ENCODE data around the gene URM1. TPM values are rescaled to one million over a fixed set of nuclear protein-coding genes. Genes with fewer than 3 reads are reported as not detected.

URM1 gene
- total RNA-seq, 2 experiments from 2014 or later, result 87.5 to 93.8 TPM

DNA sequence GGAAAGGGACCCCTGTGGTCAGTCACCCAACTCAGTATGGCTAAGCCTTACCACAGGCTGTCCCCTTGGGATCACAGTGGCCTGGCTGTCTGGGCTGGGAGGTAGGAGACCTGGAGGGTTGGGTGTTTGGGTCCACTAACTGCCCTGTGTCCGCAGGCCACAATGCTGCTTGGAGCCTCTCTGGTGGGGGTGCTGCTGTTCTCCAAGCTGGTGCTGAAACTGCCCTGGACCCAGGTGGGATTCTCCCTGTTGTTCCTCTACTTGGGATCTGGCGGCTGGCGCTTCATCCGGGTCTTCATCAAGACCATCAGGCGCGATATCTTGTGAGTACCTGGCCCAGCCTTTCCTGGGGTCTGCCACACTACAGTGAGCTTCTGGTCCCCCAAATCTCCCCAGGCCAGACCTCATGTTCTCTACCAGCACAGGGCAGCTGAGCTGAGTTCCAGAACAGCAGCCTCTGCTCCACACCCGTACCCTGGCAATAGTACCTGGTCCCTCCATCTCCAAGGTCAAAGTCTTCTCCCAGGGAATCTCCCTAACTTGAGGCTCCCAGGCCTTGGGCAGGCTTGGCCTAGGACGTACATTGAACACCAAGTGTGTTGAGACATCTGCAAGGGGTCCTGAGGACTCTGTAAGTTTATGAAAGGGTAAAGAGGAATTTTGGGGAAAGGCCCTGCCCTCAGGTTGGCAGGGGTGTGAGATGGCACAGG, 28.0 kb upstream of the URM1 start:
- ChIA-PET POLR2A (no interaction called here), CTCF (interaction anchor here (1.8 kb wide), 1 partner anchor 19 kb away, joined by 3 read pairs; no protein-coding TSS in a partner anchor)

DNA sequence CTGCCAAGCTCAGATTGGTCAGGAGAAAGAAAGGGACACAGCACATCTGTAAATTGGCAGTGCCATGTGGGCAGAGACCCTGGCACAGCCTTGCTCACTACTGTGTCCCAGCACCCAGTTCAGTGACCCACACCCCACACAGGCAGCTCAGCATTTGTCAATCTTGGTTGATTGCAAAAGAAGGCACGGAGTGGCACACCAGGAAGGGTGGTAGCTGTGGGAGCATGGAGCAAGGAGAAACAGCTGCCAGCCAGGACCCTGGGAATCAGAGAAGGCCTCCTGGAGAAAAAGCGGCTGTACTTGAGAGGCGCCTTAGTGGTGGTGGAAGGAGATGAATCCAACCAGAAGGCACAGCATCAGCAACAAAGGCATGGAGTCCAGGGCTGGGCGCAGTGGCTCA, 27.3 kb upstream of the URM1 start:
- POLR2A ChIA-PET, result no interaction called here
- CTCF ChIA-PET, result interaction anchor here (1.8 kb wide), 1 partner anchor 18 kb away, joined by 3 read pairs; no protein-coding TSS in a partner anchor

DNA sequence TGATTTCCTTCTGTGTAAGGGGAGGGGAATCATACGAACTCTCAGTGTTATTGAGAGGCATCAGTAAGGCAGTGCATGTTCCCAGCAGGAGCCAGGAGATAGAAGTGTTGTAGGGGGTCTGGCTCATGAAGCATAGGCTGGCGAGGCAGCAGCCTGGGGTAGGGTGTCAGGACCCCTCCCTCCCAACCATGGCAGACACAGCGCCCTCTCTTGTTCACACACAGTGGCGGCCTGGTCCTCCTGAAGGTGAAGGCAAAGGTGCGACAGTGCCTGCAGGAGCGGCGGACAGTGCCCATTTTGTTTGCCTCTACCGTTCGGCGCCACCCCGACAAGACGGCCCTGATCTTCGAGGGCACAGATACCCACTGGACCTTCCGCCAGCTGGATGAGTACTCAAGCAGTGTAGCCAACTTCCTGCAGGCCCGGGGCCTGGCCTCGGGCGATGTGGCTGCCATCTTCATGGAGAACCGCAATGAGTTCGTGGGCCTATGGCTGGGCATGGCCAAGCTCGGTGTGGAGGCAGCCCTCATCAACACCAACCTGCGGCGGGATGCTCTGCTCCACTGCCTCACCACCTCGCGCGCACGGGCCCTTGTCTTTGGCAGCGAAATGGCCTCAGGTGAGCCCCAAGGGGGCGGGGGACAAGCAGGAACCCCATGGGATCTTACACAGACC, 26.1 kb upstream of the URM1 start:
- POLR2A ChIA-PET, result interaction anchor here (0.7 kb wide), 1 partner anchor 234 kb away, joined by 3 read pairs; no protein-coding TSS in a partner anchor

DNA sequence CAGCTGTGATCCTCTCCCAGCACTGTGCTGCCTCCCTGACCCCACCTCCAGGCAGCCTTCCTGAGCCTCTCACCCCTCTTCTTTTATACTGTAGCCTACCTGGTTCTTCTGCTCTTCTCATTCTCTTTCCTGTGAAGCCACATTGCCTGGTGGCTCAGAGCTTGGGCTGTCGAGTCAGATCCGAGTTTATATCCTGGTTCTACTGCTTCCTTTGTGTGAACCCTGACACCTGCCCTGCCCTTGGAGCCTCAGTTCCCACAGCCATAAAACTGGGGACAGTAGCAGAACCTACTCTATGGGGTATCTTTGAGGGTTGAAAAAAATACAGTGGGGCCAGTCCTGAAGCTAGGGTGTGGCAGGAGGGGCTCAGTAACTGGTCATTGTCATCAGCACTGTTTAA, 22.0 kb upstream of the URM1 start:
- POLR2A ChIA-PET, result no interaction called here
- CTCF ChIA-PET, result interaction anchor here (2.1 to 2.6 kb wide), 2 partner anchors 8 to 13 kb away, joined by 6 to 7 read pairs; no protein-coding TSS in a partner anchor

More for the DNA sequence above, 26.1 kb upstream of the URM1 start:
- CTCF ChIA-PET, result interaction anchor here (0.5 to 1.3 kb wide), 3 partner anchors 12 to 47 kb away, joined by 3 to 4 read pairs (median 4); partner anchors contain the start of gene URM1

DNA sequence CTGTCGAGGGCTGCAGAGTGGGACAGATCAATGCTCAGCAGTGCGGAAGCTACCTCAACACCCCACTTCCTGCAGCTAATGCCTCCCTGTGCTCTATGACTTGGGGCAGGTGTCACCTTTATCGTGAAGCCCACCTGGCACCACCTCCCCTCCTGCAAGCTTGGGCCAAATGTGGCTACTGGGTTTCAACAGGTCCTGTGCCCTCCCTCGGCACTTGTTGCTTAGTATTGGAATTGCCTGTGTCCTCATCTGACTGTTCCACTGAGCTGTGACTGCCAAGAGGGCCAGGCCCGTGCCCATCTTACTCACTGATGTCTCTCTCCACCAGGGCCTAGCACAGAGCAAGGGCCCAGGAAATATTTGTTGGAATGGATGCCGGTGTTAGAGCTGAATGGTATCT, 21.4 kb upstream of the URM1 start:
- CTCF ChIA-PET, result interaction anchor here (2.1 to 2.6 kb wide), 2 partner anchors 8 to 13 kb away, joined by 6 to 7 read pairs; no protein-coding TSS in a partner anchor
- POLR2A ChIA-PET, result no interaction called here

DNA sequence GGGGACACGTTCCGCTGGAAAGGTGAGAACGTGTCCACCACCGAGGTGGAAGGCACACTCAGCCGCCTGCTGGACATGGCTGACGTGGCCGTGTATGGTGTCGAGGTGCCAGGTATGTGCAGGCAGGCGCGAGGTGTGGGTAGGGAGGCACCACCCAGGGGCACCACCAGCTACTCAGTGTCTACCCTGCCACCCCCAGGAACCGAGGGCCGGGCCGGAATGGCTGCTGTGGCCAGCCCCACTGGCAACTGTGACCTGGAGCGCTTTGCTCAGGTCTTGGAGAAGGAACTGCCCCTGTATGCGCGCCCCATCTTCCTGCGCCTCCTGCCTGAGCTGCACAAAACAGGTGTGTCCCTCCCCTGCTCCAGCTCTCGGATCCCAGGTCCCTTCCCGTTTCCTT, 15.7 kb upstream of the URM1 start:
- ChIA-PET CTCF (no interaction called here), POLR2A (no interaction called here)

DNA sequence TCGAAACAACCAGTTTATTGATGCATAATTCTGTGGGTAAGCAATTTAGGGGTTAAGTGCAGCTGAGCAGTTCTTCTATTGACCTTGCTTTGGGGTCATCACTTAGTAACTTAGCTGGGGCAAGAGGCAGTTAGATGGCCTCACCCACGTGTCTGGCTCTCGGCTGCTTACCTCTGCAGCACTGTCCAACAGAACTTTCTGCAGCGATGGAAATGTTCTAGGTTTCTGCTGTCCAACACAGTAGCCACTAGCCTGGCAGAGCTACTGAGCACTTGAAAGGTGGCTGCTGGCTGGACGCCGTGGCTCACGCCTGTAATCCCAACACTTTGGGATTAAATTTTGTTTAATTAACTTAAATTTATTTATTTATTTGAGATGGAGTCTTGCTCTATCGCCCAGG, 13.1 kb upstream of the URM1 start:
- POLR2A ChIA-PET, result no interaction called here
- CTCF ChIA-PET, result interaction anchor here (1.1 to 1.6 kb wide), 2 partner anchors 11 to 103 kb away, joined by 3 read pairs; no protein-coding TSS in a partner anchor

DNA sequence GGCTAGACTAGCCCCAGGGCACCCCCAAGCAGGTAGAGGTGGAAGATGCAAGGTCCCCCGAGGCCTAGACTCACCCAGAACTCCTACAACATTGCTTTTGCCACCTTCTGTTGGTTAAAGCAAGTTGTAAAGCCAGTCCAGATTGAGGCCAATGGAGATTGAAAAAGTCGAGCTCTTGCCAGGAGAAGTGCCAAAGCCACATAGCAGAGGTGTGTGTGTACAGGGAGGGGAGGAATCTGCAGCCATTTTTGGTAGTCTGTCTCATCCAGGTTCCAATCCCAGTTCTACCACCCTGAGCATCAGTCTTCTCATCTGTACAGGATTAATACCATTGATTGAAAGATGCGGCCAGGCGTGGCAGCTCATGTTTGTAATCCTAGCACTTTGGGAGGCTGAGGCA, 12.3 kb upstream of the URM1 start:
- ChIA-PET POLR2A (interaction anchor here (0.9 kb wide), 1 partner anchor 17 kb away, joined by 3 read pairs; no protein-coding TSS in a partner anchor), CTCF (interaction anchor here (0.6 kb wide), 1 partner anchor 78 kb away, joined by 3 read pairs; no protein-coding TSS in a partner anchor)

DNA sequence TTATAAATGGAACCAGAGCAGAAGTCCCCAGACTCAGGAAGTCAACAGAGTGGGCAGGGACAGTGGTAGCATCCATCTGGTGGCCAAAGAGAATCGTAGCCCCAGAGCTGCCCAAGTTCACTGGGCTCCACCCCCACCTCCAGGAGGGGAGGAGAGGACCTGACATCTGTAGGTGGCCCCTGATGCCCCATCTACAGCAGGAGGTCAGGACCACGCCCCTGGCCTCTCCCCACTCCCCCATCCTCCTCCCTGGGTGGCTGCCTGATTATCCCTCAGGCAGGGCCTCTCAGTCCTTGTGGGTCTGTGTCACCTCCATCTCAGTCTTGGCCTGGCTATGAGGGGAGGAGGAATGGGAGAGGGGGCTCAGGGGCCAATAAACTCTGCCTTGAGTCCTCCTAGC, 10.3 kb upstream of the URM1 start:
- ChIA-PET POLR2A (interaction anchor here (0.6 kb wide), 1 partner anchor 122 kb away, joined by 3 read pairs; no protein-coding TSS in a partner anchor), CTCF (interaction anchor here (1.3 to 2.5 kb wide), 4 partner anchors 11 to 65 kb away, joined by 3 to 24 read pairs (median 10); partner anchors contain the start of gene URM1)

DNA sequence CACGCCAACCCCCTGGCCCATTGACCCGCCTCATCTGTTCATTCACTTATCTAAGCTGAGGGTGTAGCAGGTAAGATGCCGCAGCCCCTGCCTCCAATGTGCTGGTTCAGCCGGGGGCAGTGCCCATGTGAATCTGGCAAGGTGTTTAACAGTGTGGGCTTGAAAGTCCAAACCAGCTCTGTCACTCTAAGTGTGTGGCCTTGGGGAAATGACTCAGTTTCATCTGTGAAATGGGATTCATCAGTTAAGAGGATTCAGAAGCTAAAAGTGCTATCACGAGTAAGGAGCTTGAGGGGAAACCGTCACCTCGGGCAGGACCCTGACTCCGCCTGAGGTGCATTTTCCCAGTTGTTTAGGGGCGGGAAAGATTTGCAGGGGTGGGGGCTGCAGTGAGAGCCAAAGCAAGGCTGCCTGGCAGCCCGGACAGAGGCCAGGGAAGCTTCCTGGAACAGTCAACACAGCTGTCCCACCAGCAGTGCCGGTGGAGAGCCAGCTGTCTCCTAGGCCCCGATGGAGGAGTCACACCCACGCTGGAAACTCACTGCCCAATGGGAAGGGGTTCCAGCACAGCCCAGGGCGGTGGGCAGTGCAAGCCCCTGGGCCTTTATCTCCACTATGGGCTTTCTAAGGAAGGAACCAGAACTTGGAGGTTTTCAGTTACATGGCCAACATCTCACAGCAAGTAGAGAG, 9.7 kb upstream of the URM1 start:
- ChIA-PET POLR2A (interaction anchor here (0.6 to 1.9 kb wide), 2 partner anchors 10 to 121 kb away, joined by 3 to 11 read pairs; partner anchors contain the start of gene URM1), CTCF (interaction anchor here (1.0 to 2.9 kb wide), 12 partner anchors 10 to 168 kb away, joined by 3 to 24 read pairs (median 6); partner anchors contain the start of genes CERCAM and URM1)

DNA sequence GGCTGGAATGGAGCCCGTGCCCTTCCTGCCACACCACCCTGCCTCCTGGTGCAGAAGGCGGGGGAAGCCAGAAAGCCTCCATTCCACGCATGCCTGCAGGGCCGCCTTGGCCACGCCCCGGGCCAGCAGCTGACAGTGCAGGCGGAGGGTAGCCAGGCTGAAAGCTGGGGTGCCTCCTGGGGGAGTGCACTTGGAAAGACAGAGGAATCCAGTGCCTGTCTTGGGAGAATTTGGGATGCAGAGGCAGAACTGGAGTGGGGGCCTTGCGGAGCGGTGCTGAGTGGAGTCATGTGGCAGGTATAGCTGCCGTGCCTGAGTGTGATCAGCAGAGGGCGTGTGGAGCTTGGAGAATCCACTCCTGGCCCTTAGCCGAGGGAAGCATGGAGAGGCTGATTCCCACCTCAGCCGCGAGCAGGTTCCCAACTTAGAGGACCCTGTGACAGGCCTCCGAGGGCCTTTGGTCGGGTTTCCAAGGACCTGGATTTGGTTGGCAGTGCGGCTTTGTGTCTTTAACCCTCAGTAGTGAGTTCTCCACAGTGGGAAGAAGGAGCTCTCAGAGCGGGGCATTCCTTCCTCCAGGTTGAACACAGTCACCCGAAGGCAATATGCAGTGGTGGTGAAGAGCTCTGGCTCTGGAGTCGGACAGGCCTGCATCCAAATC, 9.1 kb upstream of the URM1 start:
- ChIA-PET POLR2A (interaction anchor here (1.9 kb wide), 1 partner anchor 9 kb away, joined by 11 read pairs; the partner anchor contains the start of gene URM1), CTCF (interaction anchor here (0.6 to 2.9 kb wide), 16 partner anchors 10 to 412 kb away, joined by 3 to 24 read pairs (median 4); partner anchors contain the start of genes CERCAM, ODF2 and URM1)

DNA sequence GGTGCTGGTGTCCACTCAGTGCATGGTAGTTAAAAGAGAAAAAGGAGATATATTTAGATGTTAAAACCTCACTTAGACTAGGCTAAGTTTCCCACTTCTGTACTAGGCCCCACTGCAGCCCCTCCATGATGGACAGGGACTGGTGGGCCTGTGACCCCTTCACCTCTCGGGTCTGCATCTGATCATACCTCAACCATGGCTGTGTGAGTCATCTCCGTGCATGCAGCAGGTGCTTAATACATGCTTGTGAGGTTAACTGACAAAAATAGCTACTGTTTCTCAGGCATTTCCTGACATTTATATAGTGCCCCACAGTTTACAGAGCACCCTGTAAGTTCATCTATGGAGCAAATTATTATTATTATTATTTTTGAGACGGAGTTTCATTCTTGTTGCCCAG, 8.4 kb upstream of the URM1 start:
- POLR2A ChIA-PET, result interaction anchor here (1.9 kb wide), 1 partner anchor 8 kb away, joined by 11 read pairs; the partner anchor contains the start of gene URM1
- CTCF ChIA-PET, result interaction anchor here (0.6 to 2.9 kb wide), 15 partner anchors 9 to 411 kb away, joined by 3 to 24 read pairs (median 5); partner anchors contain the start of genes CERCAM, ODF2 and URM1

DNA sequence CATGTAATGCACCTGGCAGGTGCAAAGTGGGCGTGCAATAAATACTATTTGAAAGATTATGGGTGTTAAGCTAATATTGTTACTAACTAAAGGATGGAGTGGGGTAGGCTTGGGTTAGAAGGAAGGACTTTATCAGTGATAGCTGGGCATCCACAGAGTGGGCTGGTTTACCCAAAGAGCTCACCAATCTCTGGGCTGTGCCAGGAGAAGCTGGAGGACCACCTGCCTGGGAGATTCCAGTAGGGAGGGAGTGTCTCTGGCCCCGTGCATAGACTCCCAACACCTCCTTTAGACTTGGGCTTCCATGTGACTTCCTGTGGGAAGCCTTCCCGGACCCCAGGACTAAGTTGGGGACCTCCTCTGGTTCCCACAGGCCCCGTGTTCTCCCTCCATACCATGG, 5.6 kb upstream of the URM1 start:
- CTCF ChIA-PET, result interaction anchor here (0.9 kb wide), 1 partner anchor 24 kb away, joined by 4 read pairs; no protein-coding TSS in a partner anchor
- POLR2A ChIA-PET, result no interaction called here

DNA sequence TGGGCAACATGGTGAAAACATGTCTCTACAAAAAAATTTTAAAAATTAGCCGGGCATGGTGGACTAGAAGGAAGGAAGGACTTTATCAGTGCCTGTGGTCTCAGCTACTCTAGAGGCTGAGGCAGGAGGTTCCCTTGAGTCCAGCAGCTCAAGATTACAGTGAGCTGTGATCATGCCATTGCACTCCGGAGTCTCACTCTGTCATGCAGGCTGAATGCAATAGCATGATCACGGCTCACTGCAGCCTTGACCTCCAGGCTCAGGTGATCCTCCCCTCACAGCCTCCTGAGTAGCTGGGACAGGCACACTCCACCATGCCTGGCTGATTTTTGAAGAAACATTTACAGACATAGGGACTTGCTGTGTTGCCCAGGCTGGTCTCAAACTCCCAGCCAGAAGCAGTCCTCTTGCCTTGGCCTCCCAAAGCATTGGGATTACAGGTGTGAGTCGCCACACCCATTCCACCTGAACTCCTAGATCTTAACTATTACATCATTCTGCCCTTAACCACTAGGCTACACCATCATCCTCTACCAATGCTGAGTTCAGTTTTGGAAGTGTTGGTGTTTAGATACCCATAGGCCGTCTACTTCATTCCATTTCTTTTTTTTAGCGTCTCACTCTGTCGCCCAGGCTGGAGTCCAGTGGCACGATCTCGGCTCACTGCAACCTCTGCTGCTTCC, 2.0 kb upstream of the URM1 start:
- ChIA-PET CTCF (interaction anchor here (0.9 to 1.7 kb wide), 3 partner anchors 12 to 69 kb away, joined by 3 to 7 read pairs (median 4); no protein-coding TSS in a partner anchor), POLR2A (interaction anchor here (0.6 kb wide), 1 partner anchor 11 kb away, joined by 3 read pairs; no protein-coding TSS in a partner anchor)

DNA sequence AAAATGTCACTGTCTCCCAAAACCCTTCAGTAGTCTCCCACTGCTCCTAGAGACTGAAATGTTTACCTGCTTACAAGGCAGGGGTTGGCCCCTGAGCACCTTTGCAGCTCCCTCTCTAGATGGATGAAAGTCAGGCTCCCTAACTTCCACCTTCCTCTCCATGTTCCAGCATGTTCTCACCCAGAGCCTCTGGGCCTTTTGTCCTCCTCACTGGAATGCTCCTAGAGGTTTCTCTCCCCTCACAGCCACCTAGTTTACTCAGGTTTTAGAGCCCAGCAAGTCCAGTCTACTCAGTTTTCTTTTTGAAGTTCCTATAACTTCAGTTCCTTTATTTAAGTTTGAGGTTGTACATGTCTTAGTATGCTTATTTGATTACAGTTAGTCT, 815 bp upstream of the URM1 start:
- POLR2A ChIA-PET, result interaction anchor here (0.6 to 1.7 kb wide), 4 partner anchors 8 to 409 kb away, joined by 3 to 22 read pairs (median 7); no protein-coding TSS in a partner anchor
- CTCF ChIA-PET, result interaction anchor here (1.7 to 4.7 kb wide), 3 partner anchors 8 to 50 kb away, joined by 7 to 24 read pairs (median 8); partner anchors contain the start of gene CERCAM

DNA sequence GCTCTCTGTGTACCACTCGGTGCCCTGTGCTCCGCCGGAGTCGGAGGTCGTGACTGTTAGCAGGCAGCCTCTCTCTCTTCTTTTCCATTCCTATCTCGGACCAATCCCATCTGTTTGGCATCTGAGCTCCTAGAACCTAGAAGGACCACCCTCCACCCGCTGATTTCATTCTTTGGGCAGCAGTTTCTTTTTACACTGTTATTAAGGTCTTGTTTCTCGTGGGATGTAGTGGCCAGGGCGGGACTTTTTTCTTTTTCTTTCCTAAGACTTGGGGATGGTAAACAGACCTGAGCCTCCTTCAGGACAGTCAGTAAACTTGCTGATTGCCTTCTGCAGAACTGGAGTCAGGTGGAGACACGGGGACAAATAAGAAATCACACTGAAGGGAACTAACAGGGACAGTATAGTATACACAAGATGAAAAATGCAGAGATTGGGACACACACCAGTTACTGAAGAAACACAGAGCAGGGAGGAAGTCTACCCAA, 500 bp downstream of the URM1 start:
- POLR2A ChIA-PET, result interaction anchor here (0.6 to 1.7 kb wide), 7 partner anchors 10 to 185 kb away, joined by 3 to 11 read pairs (median 6); partner anchors contain the start of genes CERCAM and ODF2
- CTCF ChIA-PET, result interaction anchor here (0.6 to 4.7 kb wide), 7 partner anchors 10 to 258 kb away, joined by 3 to 24 read pairs (median 4); partner anchors contain the start of gene CERCAM

DNA sequence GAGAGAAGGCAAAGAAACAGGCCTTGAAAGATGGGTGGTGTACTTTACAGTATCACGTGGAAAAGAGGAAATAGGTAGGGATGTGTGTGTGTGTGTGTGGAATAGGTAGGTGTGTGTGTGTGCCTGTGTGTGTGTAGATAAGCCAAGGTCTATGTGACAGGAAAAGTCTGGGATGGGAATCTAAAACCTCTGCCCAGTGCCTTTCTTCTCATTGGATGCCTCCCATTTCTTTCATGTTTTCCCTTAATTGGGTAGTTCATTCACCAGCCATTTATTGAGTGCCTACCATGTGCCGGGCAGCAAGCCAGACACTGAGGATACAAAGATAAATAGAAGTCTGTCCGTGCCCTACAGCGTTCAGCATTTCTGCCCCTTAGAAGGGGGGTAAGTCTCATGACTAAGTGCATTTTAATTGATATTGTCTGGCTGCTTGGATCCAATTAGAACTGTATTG, 1.0 kb downstream of the URM1 start:
- CTCF ChIA-PET, result interaction anchor here (0.6 to 4.7 kb wide), 3 partner anchors 10 to 48 kb away, joined by 3 to 24 read pairs (median 8); partner anchors contain the start of gene CERCAM
- POLR2A ChIA-PET, result interaction anchor here (1.0 to 1.3 kb wide), 2 partner anchors 83 to 186 kb away, joined by 4 to 6 read pairs; partner anchors contain the start of gene ODF2
